ENCODE data around the gene HDAC3.
A peak's percentile ranks its signal among the peaks of the same experiment; 100 is the strongest.
"Not testable (repeated sequence)": the region's sequence is repeated elsewhere in the genome, so short reads cannot be mapped to it uniquely, and the experiment has no call there.

HDAC3 gene

DNA sequence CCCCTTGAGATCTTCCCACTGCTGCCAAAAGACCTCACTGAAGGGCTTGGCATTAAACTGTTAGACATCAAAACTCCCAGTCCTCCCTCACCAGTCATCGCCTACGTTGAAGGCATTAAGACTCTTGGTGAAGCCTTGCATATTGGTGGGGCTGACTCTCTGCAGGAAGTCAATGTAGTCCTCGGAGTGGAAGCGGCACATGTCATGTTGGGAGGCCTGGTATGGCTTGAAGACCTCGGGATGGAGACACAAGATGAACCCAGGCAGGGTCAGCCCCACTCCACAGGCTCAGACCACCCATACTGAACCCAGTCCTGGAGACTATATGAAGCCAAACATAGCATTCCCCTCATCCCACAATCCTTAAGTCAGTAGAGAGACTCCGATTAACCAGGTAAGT, 1.9 kb downstream of the HDAC3 start:
- DNase-seq (ENCODE audit: low read depth): no peak

GRCh38 chr5:141633871-141634561, 2.6 kb downstream of the HDAC3 start:
- no peak for DNase-seq (ENCODE audit: low read depth)

DNA sequence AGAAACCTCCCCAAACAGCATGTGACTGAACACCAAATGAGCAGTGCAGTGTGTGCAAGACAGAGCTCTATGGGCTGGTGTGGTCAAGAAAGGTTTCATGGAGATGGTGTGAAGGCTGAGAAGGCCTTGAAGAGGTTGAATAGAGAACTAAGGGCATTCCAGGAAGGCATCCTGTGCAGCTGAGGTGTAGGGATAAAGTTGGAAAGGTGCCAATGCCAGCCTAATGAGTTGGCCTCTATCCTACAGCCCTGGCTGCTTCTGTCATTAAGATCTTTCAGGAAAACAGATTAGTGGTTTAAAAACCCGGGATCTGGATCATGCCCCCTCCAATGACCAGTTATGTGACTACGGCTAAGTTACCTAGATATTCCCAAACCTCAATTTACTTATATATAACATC, 4.0 kb downstream of the HDAC3 start:
- DNase-seq (ENCODE audit: low read depth): no peak

DNA sequence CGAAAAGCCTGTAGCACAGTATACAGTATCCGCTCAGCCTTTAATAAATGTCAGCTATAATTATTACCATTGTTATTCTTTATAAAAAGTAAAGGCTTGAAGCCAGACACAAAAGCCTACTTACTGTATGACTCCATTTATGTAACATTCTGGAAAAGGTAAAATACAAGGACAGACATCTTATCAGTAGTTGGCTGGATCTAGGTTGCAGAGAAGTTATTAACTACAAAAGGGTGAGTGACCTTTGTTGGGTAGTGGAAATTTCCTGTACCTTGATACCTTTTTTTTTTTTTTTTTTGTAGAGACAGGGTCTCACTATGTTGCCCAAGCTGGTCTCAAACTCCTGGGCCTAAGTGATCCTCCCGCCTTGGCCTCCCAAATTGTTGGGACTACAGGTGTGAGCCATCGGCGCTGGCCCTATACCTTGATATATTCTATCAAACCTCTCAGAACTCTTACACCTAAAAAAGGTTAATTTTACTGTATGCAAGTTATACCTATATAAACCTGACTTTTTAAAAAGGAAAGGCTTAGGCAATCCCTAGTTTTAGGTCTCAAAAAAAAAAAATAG, 6.0 kb downstream of the HDAC3 start:
- no peak for DNase-seq (ENCODE audit: low read depth)

GRCh38 chr5:141628175-141628788, 8.4 kb downstream of the HDAC3 start:
- DNase-seq (ENCODE audit: low read depth): no peak

DNA sequence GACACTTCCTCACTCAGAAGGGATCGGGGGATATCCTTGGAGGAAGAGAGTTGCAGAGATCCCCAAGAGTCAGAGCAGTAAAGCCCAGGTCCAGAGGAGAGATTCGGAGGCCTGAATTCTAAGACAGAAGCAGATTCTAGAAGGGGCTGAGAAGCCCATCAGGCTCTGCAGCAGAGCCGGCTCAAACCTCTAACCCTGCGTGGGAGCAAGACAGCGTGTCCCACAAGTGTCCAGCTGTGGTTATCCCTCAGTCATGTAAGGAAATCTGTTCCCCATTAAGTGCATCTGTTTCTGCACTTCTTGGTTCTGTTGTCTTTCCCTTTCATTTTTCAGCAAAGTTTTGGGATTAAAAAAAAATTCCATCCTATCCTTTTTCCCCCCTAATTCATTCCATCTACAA, 13.0 kb downstream of the HDAC3 start:
- DNase-seq (ENCODE audit: low read depth): no peak

GRCh38 chr5:141623186-141623585, 13.5 kb downstream of the HDAC3 start:
- no peak for DNase-seq (ENCODE audit: low read depth)

DNA sequence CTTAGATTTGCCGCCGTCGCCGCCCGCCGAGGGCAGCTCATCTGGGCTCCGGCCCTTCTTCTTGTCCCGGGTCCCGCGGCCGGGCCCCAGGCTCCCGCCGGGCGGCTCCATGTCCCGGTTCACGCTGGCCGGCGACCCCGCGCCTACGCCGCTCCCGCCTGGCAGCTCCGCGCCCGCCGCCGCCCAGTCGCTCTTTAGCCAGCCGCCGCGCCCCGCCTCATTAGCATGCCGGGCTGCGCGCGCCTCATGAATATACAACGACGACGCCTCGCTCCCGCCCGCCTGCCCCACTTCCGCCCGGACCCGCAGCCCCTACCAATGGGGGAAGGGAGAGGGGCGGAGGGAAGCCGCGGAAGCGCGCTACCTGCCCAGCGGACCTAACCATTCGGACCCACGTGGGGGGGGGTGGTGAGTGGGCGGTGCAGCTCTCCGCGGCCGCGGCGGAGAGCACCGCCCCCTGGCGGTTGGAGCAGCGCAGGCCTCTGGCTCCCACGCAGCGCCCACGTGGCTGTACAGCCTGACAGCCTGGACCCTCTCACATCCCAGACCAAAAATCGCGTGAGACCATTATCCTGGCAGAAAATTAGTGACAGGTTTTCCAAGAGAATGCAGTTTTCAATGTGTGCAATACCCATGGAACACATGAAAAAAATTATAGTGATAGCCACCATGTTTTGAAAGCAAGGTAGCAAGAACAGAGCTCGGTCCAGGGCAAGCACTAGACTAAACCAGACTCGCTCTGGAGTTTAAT, 17.7 kb downstream of the HDAC3 start, which contains the start of gene DIAPH1:
DIAPH1 (minus strand) TSS at position 197 of the 751 bp plus-strand sequence; CDS start at position 111, 86 bp downstream.
- DNase-seq (ENCODE audit: low read depth): peak; percentile 94

- DNase-seq (ENCODE audit: low read depth): no peak
Observed at GRCh38 chr5:141618030-141618803, 18.4 kb downstream of the HDAC3 start.

DNA sequence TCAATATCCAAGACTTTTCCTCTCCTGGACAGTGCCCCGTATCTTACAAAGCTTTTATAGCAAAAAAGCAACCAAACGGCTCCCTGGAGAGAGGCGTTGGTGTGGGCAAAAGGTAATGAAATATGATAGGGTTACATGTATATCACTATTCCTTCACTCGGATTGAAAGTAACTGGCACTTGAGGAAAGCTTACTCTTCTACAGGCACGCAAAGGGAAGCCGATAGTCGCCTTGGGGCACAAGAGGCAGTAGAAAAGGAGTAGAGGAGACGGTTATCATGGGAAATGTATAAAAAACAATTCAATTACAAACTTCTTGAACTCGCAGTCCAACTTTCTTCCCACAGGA, 19.0 kb downstream of the HDAC3 start:
- no peak for DNase-seq (ENCODE audit: low read depth)

DNA sequence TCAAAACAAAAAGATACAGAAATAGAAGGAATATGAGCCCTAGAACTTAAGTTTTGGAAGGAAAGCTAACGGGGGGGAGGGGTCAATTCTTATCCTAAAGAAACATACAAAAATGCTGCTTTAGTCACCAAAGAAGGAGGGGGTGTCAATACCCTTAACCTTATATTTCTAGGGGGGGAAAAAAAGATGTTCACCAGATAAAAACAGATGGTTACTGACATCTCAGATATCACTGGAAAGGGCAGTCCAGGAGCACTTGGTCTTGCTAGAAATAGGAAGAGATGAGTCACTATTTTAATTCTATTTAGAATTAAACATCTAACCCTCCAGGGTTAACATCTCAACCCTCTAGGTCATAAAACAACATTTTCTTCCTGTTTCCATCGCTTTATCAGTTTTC, 19.5 kb downstream of the HDAC3 start:
- no peak for DNase-seq (ENCODE audit: low read depth)

DNA sequence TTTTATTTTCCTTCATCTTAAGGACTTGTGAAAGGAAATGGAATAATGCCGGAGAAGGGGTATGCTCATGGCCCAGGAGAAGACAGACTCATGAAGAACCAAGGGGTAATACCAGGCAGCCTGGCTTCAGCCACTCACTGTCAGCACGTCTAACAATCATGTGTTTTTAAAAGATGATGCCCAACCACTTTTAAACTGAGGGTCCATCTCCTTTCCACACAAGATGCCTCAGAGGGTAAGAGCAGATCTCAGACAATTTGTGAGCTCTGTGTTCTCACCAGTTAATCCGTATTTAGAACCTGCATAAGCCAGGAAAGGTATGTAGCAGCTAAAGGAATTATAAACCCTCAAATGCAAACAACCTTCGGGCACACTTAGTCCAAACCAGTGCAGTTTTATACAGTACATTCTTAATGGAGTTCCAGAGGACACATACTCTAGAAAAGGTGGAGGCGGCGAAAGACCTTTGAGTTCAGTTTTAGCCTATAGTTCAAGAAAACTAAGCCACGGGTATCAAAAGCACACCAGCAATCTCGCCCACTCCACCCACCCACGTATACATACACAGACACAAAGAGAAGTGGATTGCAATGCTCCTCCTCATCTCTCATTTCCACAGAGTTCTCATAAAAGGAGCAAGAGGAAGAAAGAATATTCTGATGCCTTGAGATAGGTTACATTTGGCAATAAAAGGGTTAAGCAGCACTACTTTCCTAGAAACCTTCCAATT, 20.5 kb downstream of the HDAC3 start:
- DNase-seq (ENCODE audit: low read depth): no peak

DNA sequence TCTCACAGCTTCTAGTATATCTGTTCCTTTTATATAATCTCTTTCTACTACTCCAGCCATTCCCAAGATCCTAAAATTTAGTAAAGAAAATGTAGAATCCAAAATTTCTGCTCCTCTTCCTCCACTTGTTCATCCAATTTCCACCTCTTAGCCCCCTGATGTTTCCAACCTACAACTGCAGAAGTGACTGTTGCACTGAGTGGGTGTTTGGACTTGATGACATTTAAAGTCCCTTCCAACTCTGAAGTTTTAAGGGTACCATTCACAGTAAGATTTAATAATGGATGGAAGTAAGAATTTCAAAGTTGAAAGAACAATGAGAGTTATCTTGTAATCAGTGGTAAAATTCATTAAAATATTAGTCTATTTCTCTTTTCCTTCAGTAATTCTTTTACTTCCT, 23.3 kb downstream of the HDAC3 start:
- DNase-seq (ENCODE audit: low read depth): no peak

DNA sequence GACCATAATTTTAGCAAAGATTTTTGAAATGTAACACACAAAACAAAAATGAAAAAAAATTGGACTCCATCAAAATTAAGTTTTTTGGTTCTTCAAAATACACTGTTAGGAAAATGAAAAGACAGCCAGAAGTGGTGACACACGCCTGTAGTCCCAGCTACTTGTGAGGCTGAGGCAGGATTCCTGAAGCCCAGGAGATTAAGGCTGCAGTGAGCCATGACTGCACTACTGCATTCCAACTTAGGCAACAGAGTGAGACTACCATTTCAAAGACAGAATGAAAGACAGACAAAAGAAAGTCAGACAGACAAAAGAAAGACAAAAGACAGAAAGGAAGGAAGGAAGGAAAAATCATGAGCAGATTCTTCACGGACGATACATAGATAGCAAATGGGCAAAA, 25.4 kb downstream of the HDAC3 start:
- no peak for DNase-seq (ENCODE audit: low read depth)

GRCh38 chr5:141609921-141610320, 26.7 kb downstream of the HDAC3 start:
- not testable (repeated sequence) for DNase-seq (ENCODE audit: low read depth)

- DNase-seq (ENCODE audit: low read depth): no peak
Observed at GRCh38 chr5:141609044-141609443, 27.6 kb downstream of the HDAC3 start.

GRCh38 chr5:141608557-141608956, 28.1 kb downstream of the HDAC3 start:
- DNase-seq (ENCODE audit: low read depth): no peak

GRCh38 chr5:141608046-141608445, 28.6 kb downstream of the HDAC3 start:
- no peak for DNase-seq (ENCODE audit: low read depth)

GRCh38 chr5:141605523-141606277, 30.9 kb downstream of the HDAC3 start:
- DNase-seq (ENCODE audit: low read depth): no peak

DNA sequence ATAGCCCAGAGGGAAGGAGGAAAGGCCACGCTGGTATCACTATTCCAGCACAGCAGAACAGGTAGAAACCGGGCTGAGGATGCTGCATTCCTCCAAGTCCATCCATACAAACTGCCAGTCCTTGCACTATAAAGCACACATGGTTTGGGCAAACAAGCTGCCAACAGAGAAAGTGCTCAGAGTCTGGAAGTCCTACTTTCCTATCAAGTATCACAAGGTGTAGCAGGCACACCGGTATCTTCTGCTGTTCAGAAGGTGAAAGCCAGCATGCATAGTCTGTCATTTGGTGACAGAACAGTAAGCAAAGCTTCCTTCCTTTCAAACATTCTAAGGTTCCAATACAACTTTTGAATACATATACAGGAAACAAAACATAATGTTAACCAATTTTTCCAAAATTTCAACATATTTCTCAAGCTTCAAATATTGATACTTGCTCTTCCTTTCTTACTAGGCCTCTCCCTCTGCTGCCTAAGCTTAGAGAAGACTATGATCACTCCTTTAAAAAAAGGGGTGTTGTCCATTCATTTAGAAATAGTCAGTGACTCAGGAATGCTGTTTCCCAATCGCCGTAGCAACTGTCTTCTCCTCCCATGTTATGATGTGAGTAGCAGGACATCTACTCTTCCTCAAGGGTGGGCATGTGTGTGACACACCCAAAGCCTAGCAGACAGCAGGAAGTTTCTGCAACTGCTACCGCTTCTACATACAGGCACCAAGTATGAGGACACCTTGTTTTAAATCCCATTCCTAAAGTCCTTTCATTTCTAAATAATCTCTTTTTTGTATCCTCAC, 32.5 kb downstream of the HDAC3 start:
- peak; percentile 93 for DNase-seq (ENCODE audit: low read depth)
